ENCODE results near the gene IL1RL1. TPM values are rescaled to one million over a fixed set of nuclear protein-coding genes. Genes with fewer than 3 reads are reported as not detected.
A peak's percentile ranks its signal among the peaks of the same experiment; 100 is the strongest.
"Not testable (repeated sequence)": the region's sequence is repeated elsewhere in the genome, so short reads cannot be mapped to it uniquely, and the experiment has no call there.

IL1RL1 gene
- total and polyA plus RNA-seq, 12 donors: 0.48 to 44.9 (median 1.3) TPM

DNA sequence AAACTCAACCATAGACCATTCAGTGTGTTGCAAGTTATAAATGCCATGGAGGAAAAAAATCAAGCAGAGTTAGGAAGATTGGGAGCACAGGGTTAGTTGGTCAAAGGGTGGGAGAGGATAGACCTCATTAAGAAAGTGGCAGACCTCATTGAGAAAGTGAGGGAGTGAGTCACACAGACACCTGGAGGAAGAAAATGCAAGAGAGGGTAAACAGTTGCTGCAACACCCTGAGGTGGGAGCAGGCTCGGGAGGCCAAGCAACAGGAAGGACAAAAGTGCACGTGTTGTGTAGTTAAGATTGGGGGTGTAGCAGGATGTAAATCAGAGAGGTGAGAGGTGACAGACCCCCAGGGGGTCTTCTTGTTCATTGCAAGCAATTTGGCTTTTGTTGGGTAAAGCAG is 6.4 kb downstream of the IL1RL1 start:
- intact Hi-C loops (cut with DNase I): no loop called here
- H3K4me3 ChIP-seq: no peak overlapping the region
- ATAC-seq (no peak), DNase-seq (no peak)
- no peak for TF ChIP-seq CTCF (IDR thresholded peaks at IDR 0.05)
- no peaks in the 10 kb centered on the region for H3K9me3 ChIP-seq
- WGBS, 2 donors: 43 to 44% methylated on average over 2 of the region's 2 CpGs
- peaks cover 0 to 7% (median 0%) of the 10 kb centered on the region in 7 donors for H3K27me3 ChIP-seq
- no peaks in the 10 kb centered on the region for H3K4me1 ChIP-seq
- H3K36me3 ChIP-seq: no peaks in the 10 kb centered on the region
- H3K27ac ChIP-seq: no peak overlapping the region

- no peaks in the 10 kb centered on the region for H3K4me1 ChIP-seq
- TF ChIP-seq CTCF (IDR thresholded peaks at IDR 0.05): no peak
- H3K4me3 ChIP-seq: no peak overlapping the region
- H3K36me3 ChIP-seq: no peaks in the 10 kb centered on the region
- 94 to 95% methylated on average over 2 of the region's 2 CpGs for WGBS, 2 donors
- H3K27ac ChIP-seq: no peak overlapping the region
- DNase-seq (no peak), ATAC-seq (no peak)
- peaks cover 0 to 7% (median 0%) of the 10 kb centered on the region in 7 donors for H3K27me3 ChIP-seq
- peaks cover 0 to 1% (median 0%) of the 10 kb centered on the region in 11 donors for H3K9me3 ChIP-seq
- intact Hi-C loops (cut with DNase I): no loop called here
Measured at GRCh38 chr2:102318437-102318836, 7.1 kb downstream of the IL1RL1 start.

DNA sequence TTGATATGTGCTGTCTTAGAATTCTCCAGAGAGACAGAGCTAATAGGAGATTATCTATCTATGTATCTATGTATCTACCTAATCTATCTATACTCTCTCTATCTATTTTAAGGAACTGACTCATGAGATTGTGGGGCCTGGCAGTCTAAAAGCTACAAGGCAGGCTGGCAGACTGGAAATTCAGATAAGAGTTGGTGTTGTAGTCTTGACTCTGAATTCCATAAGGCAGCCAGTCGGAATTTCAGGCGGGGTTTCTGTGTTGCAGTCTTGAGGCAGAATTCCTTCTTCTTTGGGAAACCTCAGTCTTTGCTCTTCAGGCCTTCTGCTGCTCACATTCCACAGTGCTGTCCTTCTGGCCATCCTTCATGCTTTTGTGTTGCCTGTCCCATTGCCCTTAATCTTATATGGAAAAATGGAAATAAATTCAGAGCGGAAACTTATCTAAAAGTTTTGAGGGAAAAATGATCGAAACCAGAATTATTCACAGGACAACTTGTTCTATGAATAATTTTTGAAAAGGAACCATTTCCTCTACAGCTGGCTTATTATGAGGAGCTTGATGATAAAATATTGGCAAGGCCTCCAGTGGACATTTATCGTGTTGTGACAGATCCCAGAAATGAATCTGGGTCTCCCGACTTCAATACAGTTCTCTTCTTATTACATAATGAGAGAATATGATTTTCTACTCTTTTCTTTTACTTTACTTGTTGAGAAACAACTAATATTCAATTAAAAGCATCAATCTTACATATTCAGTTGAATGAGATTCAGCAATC is 10.8 kb downstream of the IL1RL1 start:
- DNase-seq (no peak), ATAC-seq (peak in 2 of 8 donors; percentile 46 to 55)
- H3K27me3 ChIP-seq: peaks cover 0 to 7% (median 0%) of the 10 kb centered on the region in 7 donors
- H3K36me3 ChIP-seq: no peaks in the 10 kb centered on the region
- H3K9me3 ChIP-seq: peaks cover 0 to 5% (median 0%) of the 10 kb centered on the region in 11 donors
- peak overlapping the region in 2 of 10 donors; percentile 25 to 59 for H3K27ac ChIP-seq
- no peak overlapping the region for H3K4me3 ChIP-seq
- intact Hi-C loops (cut with DNase I): no loop called here
- no peak for TF ChIP-seq CTCF (IDR thresholded peaks at IDR 0.05)
- WGBS, 2 donors: 47 to 63% methylated on average over 6 of the region's 6 CpGs
- no peaks in the 10 kb centered on the region for H3K4me1 ChIP-seq

DNA sequence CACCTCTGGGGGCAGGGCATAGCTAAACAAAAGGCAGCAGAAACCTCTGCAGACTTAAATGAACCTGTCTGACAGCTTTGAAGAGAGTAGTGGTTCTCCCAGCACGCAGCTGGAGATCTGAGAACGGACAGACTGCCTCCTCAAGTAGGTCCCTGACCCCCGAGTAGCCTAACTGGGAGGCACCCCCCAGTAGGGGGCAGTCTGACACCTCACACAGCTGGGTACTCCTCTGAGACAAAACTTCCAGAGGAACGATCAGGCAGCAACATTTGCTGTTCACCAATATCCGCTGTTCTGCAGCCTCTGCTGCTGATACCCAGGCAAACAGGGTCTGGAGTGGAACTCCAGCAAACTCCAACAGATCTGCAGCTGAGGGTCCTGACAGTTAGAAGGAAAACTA is 13.6 kb downstream of the IL1RL1 start:
- H3K4me1 ChIP-seq; H3K27me3 ChIP-seq; intact Hi-C loops (cut with DNase I); H3K36me3 ChIP-seq; ATAC-seq; H3K9me3 ChIP-seq; H3K4me3 ChIP-seq; H3K27ac ChIP-seq; DNase-seq: not testable (repeated sequence)
- 81 to 96% methylated on average over 4 to 5 of the region's 5 CpGs for WGBS, 2 donors
